NCI-H1930 (cell line): ENCODE results near the gene TSPAN11.
"Not testable (repeated sequence)": the region's sequence is repeated elsewhere in the genome, so short reads cannot be mapped to it uniquely, and the experiment has no call there.

Experiments used
- DNase-seq, 2 experiments: peaks; one replicate each; lab custom pipeline; 2025; lab: John Stamatoyannopoulos, UW

The TSPAN11 gene, protein sequence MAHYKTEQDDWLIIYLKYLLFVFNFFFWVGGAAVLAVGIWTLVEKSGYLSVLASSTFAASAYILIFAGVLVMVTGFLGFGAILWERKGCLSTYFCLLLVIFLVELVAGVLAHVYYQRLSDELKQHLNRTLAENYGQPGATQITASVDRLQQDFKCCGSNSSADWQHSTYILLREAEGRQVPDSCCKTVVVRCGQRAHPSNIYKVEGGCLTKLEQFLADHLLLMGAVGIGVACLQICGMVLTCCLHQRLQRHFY

DNA sequence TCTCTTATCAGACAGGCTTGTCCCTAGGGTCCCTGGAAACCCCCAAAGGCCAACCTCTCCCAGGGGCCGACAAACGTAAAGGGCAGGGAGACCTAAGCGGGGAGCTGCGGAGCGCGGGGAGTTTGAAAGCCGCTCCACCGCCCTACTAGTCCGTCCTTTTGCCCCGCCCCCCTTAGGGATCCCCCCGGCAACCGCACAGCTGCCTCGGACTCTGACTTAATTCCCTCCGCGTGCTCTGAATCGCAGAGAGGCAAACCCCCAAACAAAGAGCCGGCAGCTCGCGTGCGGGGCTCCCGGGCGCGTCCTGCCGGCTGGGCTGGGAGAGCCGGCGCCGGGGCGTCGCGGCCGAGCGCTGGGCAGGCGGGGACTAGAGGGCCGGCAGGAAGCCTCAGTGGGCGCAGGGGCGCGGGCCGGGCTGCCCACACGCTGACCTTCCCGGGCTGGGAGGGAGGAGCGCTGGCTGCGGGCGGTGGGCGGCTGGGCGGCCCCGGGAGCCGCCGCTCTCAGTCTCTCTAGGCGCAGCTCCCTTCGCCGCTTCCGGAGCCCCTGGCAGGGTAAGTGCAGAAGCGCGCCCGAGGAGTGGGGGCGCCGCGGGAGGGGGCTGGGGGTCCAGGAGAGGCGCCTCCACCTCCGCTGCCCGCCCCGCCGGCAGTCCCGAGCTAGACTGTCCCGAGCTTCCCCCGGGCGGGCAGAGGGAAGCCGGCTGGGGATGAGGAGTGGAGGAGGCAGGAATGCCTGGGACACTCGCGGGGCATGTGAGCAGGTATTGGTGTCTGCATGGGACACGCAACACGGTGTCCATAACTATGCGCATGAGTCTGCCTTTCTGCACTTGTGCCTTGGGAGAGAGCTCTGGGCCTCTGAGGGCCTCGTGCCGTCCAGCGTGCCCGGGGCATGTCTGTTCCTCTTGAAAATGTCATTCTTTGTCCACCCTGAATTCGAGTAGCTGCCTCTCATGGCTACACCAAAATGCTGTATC lies at the start of gene TSPAN11:
TSS of gene TSPAN11 (plus strand) at position 506 of the 979 bp plus-strand sequence. CDS start 27,244 bp downstream, outside the sequence.
- peak; percentile 8 to 54 for DNase-seq

- DNase-seq, result no peak
Observed at GRCh38 chr12:30877105-30877875, 49.3 kb upstream of the TSPAN11 start.

DNA sequence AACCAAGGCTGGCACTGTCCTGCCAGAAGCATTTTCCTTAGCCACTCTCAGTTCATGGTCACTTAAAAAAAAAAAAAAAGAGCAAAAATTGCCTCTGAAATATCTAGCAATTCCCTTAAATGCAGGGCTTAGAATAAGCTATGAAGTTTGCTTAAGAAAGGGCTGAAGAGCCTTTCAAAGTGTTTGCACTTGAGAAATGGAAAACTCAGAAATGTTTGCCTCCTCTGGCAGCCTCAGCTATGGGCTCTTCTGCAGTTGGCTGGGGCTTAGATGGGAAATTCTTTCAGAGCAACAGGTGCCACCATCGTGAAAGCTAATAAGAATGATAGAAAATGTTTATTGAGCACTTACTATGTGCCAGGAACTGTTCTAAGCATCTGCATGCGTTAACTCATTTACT lies 48.5 kb upstream of the TSPAN11 start:
- no peak for DNase-seq

- no peak for DNase-seq
Observed at GRCh38 chr12:30880061-30880460, 46.5 kb upstream of the TSPAN11 start.

DNA sequence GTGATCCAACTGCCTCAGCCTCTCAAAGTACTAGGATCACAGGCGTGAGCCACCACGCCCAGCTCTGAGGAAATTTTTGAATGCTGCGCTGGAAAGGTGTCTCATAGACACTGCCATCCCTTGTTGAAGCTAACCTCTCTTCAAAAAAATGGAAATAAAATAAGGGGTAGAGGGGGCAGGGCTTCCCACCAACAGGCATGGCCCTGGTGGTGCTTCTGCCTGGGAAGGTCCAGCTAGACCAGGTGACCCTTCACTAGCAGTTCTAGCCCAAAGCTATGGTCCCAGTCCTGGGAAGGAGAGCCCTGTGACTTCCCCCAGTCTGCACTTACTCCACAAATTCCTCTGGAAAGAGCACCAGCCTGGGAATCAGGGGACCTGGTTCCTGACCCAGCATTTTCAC lies 45.7 kb upstream of the TSPAN11 start:
- no peak for DNase-seq

- peak in 1 of 2 experiments; percentile 11 for DNase-seq
Observed at GRCh38 chr12:30882706-30883105, 43.8 kb upstream of the TSPAN11 start.

GRCh38 chr12:30884799-30885198 lies 41.7 kb upstream of the TSPAN11 start:
- no peak for DNase-seq

DNA sequence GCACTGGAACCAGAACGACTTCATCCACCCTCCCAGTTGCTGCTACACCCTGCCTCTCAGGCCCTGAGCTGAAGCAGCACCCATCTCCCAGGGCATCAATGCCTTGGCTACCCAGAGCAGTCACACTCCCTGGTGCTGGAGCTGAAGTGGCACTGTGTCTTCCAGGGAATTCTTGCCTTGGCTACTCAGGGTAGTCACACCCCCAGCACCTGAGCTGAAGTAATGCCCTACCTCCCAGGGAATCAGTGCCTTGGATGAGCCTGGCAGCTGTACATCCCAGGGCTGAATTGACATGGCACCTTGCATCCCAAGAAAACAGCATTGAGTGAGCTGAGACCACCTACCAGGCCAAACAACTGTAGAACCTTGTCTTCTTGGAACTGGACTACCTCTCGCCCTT lies 41.2 kb upstream of the TSPAN11 start:
- DNase-seq, result no peak

GRCh38 chr12:30887226-30887625 lies 39.3 kb upstream of the TSPAN11 start:
- DNase-seq, result no peak

GRCh38 chr12:30888241-30888640 lies 38.3 kb upstream of the TSPAN11 start:
- DNase-seq, result no peak

- not testable (repeated sequence) for DNase-seq
Observed at GRCh38 chr12:30894531-30894930, 32.0 kb upstream of the TSPAN11 start.

DNA sequence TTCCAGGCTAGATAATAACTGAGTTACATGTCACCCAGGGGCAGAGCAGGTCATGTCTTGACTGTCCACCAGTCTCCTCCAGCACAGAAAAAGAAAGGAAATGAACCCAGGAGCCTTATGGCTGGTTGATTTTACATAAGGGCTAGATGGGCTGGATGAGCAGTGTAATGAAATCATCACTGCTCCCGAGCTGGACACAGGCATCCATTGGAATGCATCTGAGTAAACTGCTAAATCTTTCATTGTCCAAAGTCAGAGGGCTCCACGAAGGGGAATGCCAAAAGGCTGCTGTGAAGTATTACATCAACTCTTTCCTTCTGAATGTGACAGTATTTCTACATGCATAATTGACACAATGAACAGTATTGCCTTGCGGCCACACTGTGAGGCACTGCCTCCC lies 30.1 kb upstream of the TSPAN11 start:
- no peak for DNase-seq

GRCh38 chr12:30898846-30899245 lies 27.7 kb upstream of the TSPAN11 start:
- DNase-seq, result no peak

DNA sequence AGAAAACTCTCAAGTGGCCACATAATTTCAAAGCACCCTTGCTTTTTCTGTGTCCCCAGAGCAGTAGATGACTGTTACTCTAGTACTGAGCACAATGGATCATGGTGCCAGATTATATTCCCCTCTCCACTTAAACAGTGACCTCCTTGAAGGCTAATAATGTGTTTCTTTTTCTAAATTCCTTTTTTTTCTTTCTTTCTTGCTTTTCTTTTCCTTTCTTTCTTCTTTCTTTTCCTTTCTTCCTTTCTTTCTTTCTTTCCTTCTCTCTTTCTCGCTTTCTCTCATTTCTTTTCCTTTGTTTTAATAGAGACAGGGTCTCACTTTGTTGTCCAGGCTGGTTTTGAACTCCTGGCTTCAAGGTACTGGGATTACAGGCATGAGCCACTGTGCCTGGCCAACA lies 26.2 kb upstream of the TSPAN11 start:
- DNase-seq, result no peak

- no peak for DNase-seq
Observed at GRCh38 chr12:30902001-30902400, 24.5 kb upstream of the TSPAN11 start.

DNA sequence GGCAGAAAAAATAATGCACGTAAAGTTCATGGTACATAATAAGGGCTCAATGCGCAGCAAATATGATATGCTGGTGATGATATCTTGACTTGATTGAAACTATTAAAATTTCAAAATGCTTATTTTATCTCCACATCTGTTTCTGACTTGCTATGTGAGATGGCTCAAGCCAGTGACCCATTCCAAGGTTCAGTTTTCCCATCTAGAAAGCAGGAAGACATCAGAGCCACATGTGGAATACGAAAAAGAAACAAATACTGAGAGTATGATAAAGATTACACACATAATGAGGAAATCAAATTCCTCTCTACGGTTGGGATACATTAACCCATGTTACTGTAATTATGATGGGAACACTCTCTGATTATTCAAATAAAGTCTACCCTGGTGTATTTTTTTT lies 24.0 kb upstream of the TSPAN11 start:
- DNase-seq, result no peak

DNA sequence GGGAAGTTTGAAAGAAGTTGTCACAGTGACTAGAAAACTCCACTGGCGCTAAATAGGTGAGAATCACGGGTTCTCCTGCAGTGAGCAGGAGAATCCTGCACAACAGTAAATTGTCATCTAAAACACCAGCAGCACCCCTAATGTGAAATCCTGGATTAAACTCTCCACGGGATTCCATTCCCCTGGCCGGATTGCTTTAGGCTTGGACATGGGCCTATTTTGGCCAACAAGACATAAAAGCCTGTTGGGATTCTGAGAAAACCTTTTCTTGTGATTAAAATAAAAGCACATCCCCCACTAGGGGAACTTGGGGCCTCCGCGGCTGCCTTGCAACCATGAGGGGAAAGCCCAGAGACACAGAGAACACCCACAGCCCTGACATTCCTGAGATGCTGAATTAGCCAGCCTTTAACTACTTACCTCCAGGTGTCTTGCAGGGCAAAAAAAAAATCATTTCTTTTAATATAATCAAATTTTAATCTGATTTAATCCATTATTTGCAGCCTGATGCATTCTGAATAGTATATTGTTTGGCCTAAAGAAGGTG lies 21.0 kb upstream of the TSPAN11 start:
- DNase-seq, result no peak

- DNase-seq, result no peak
Observed at GRCh38 chr12:30908076-30908721, 18.3 kb upstream of the TSPAN11 start.

DNA sequence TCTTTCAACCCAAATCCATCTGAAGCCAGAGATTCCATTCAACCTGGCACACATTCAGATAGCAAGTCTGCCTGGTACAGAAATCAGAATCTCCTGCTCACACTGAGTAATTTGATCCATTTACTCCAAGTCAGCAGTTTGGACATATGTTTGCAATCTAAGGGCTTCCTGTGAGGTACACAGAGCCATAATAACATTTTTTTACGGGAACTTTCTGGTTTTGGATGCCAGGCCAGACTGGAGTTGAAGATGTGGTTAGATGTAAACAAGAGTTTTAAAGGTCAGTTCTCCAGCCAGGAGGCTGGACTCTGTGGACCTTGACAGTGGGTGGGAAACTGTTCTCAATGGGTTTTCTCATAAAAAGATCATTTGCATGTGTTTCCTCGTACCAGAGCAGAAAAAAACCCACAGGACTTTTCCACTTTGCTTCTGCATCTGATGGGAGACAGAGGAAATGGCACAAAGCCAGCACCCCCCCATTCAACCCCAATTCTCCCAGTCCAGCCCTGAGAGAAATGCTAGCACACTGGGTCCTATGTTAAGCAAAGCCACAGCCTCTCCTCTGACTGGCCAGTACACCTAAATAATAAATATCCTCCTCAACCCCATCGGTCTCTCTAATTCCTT lies 17.7 kb upstream of the TSPAN11 start:
- DNase-seq, result no peak

- no peak for DNase-seq
Observed at GRCh38 chr12:30909349-30910037, 17.1 kb upstream of the TSPAN11 start.

DNA sequence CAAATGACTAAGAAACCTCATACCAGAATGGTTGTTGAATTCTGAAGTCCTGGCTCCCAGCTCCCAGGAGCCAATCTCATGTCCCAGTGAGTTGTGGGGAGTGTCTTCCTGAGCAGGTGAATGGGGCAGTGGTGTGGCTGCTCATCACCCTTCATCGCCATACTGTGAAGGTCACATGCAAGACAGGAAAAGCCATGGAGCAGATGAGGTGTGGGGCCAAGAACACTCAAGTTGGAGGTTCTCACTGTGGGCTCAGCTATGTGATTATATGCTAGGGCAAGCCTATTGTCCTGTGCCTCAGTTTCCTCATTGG lies 16.6 kb upstream of the TSPAN11 start:
- no peak for DNase-seq
